Skeletal muscle tissue (tissue), 4 donors: ENCODE results near the gene NDUFB2. TPM values are rescaled to one million over a fixed set of nuclear protein-coding genes. Genes with fewer than 3 reads are reported as not detected.

Source experiments
- H3K27ac ChIP-seq: one replicate; pipeline ENCODE4 v1.7.0; 2013; ENCODE audit warnings: mild to moderate bottlenecking, low read depth, low read length, inconsistent platforms
- H3K27me3 ChIP-seq, 3 donors: one replicate each; pipeline ENCODE4 v1.7.0; 2013; ENCODE audit warnings: low read length in 3 of 3; ENCODE audit not compliant: control insufficient read depth in 3 of 3, insufficient read depth in 3 of 3
- H3K36me3 ChIP-seq, 3 donors: one replicate each; pipeline ENCODE4 v1.7.0; 2013; ENCODE audit warnings: low read length in 3 of 3; ENCODE audit not compliant: control insufficient read depth in 3 of 3, insufficient read depth in 3 of 3
- H3K4me1 ChIP-seq, 3 donors: one replicate each; pipeline ENCODE4 v1.7.0; 2013; ENCODE audit warnings: low read length in 3 of 3, mild to moderate bottlenecking in 3 of 3; ENCODE audit not compliant: control insufficient read depth in 3 of 3, insufficient read depth in 3 of 3
- H3K4me3 ChIP-seq, 3 donors: one replicate each; pipeline ENCODE4 v1.7.0; 2013; ENCODE audit warnings: low read length in 3 of 3
- H3K9ac ChIP-seq, 3 donors: one replicate each; pipeline ENCODE4 v1.7.0; 2013; ENCODE audit warnings: low read length in 3 of 3, mild to moderate bottlenecking in 3 of 3, moderate library complexity in 2 of 3, low read depth in 1 of 3
- H3K9me3 ChIP-seq, 3 donors: one replicate each; pipeline ENCODE4 v1.7.0; 2013; ENCODE audit warnings: low read length in 3 of 3; ENCODE audit not compliant: control insufficient read depth in 3 of 3
- total RNA-seq: library from RNA; depleted of rRNA; stranded (reverse); fragments of >200 nt; gene quantifications from one replicate; pipeline ENCODE4 v1.2.3, GENCODE V29; 2014
- donor health status: Osteomylitis.

Gene NDUFB2
- total RNA-seq, 1 donor from 2014 or later, result 38.1 TPM

DNA sequence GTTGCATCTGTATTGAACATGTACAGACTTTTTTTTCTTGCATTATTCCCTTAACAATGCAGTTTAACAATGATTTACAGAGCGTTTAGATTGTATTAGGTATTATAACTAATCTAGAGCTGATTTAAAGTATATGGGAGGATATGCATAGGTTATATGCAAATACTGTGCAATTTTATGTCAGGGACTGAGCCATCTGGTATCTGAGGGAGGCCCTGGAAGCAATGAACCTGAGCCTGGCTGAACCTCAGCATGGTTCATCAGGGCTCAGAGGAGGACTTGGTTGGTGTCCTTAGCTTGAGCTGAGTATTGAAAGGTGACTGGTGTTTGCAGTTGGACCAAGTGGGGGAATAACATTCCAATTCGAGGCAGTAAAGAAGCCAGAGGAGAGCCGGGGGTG is 19.0 kb upstream of the NDUFB2 start:
- peaks cover 11 to 33% (median 23%) of the 10 kb centered on the region in 3 donors for H3K36me3 ChIP-seq
- peaks cover 19 to 28% (median 22%) of the 10 kb centered on the region in 3 donors for H3K4me1 ChIP-seq

DNA sequence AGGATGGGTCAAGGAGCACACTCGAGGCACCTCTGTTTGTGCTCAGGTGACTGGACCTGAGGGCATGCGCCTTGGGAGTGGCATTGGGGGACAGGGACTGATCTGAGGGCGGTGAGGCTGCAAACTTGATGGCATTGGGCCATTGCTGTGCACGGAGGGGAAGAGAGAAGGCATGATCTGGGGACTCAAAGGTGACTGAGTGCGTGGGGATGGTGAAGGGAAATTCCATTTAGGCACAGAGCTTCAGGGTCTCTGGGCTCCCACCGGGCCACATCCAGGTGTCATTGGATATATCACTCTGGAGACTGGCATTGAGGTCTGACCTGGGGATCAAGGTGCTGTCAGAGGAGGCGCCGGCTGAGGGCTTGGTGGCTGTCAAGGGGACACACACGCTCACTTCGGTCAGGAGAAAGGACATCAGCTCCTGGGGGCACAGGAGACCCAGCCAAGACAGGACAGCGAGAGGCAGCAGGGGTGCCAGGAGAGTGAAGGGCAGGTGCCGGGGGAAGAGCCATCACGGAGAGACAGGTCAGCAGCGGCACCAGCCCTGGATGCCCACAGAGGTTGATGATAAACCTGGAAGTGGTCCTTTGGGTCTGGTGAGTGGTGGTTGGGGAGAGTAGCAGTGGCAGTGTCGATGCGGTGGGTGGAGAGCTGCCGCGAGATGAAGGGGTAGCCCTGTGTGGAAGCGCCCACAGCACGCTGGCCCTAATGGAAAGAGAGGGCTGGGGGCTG is 18.3 kb upstream of the NDUFB2 start:
- H3K36me3 ChIP-seq, result peaks cover 11 to 33% (median 23%) of the 10 kb centered on the region in 3 donors
- no peaks in the 10 kb centered on the region for H3K27me3 ChIP-seq
- H3K9me3 ChIP-seq, result no peaks in the 10 kb centered on the region
- no peak overlapping the region for H3K4me3 ChIP-seq
- peaks cover 17 to 26% (median 20%) of the 10 kb centered on the region in 3 donors for H3K4me1 ChIP-seq
- H3K27ac ChIP-seq, result no peak overlapping the region
- H3K9ac ChIP-seq, result no peak overlapping the region

More for the DNA sequence above, 19.0 kb upstream of the NDUFB2 start:
- Histone ChIP-seq H3K27ac (no peak overlapping the region), H3K27me3 (no peaks in the 10 kb centered on the region), H3K4me3 (no peak overlapping the region), H3K9me3 (no peaks in the 10 kb centered on the region), H3K9ac (no peak overlapping the region)

DNA sequence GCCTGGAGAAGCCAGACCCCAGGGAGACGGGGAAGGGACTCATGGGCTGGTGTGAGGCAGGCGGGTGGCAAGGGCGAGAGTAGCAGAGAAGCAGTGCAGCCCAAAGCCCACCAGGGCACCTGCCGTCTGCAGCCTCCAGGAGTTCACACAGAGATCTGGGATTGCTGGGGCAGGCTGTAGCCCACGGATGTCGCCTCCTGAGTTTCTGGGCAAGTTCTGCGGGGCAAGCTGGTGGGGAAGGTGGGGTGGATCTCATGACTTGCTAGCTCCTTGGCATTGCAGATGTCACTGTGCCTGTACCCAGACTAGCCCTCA is 17.7 kb upstream of the NDUFB2 start:
- Histone ChIP-seq H3K4me3 (no peak overlapping the region), H3K36me3 (peaks cover 12 to 33% (median 23%) of the 10 kb centered on the region in 3 donors), H3K4me1 (peaks cover 11 to 21% (median 15%) of the 10 kb centered on the region in 3 donors), H3K9me3 (no peaks in the 10 kb centered on the region), H3K27me3 (no peaks in the 10 kb centered on the region), H3K27ac (no peak overlapping the region), H3K9ac (no peak overlapping the region)

DNA sequence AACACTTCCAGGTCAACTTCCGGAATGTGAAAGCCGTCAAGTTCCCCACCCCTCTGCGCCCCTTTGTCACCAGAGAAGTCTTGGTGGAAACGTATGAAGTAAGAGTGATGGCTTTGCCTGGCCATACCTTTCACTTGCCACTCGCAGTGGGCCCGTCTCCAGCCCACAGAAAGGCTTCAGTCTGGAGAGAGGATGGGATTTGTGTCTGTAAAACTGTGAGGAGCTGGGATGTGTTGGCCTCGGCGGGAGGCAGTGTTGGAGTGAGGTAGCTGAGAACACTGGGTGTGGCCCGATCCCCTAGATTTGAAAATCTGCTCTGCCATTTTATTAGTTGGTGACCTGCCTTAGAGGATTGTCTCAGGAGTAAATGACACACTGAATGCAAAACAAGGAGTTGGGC is 17.3 kb upstream of the NDUFB2 start:
- Histone ChIP-seq H3K9ac (no peak overlapping the region), H3K4me3 (no peak overlapping the region), H3K9me3 (no peaks in the 10 kb centered on the region), H3K27ac (no peak overlapping the region), H3K4me1 (peaks cover 7 to 17% (median 11%) of the 10 kb centered on the region in 3 donors), H3K27me3 (no peaks in the 10 kb centered on the region), H3K36me3 (peaks cover 13 to 33% (median 25%) of the 10 kb centered on the region in 3 donors)

DNA sequence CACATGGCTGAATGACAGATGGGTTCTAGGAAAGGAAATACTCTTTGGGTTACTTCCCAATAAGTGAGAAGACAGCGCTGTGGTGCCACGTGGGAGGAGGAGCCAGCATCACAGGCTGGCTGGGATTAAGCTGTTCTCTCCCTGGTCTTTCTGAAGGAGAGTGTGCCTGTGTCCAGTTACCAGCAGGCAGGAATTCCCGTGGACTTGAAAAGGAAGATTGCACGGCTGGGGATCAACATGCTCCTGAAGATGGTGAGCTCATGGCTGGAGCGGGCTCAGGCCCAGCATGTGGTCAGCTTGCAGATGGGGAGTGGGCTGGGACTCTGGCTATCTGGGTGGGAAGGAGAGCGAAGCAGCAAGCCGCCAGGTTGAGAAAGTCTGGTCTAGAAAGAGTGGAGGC is 15.6 kb upstream of the NDUFB2 start:
- Histone ChIP-seq H3K36me3 (peaks cover 21 to 36% (median 28%) of the 10 kb centered on the region in 3 donors), H3K27me3 (no peaks in the 10 kb centered on the region)

DNA sequence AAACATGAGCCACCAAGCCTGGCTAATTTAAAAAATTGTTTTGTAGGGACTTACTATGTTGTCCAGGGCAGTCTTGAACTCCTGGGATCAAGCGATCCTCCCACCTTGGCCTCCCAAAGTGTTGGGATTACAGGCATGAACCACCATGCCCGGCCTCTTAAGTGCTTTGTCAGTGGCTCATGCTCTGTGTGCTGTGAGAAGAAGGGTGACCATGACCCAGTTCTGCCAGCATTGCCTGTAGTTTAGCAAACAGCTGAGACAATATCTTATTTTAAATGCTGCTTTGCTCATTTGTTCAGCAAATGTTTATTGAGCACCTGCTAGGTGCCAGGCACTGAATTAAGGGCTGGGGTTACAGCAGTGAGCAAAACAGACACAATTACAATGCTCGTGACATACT is 14.7 kb upstream of the NDUFB2 start:
- H3K9ac ChIP-seq, result no peak overlapping the region
- no peaks in the 10 kb centered on the region for H3K9me3 ChIP-seq
- no peak overlapping the region for H3K4me3 ChIP-seq
- peaks cover 21 to 38% (median 28%) of the 10 kb centered on the region in 3 donors for H3K36me3 ChIP-seq
- H3K27me3 ChIP-seq, result no peaks in the 10 kb centered on the region
- peaks cover 0 to 4% (median 3%) of the 10 kb centered on the region in 3 donors for H3K4me1 ChIP-seq
- no peak overlapping the region for H3K27ac ChIP-seq

More for the DNA sequence above, 15.6 kb upstream of the NDUFB2 start:
- Histone ChIP-seq H3K4me1 (peaks cover 0 to 4% (median 3%) of the 10 kb centered on the region in 3 donors), H3K9me3 (no peaks in the 10 kb centered on the region), H3K4me3 (no peak overlapping the region), H3K9ac (no peak overlapping the region), H3K27ac (no peak overlapping the region)

DNA sequence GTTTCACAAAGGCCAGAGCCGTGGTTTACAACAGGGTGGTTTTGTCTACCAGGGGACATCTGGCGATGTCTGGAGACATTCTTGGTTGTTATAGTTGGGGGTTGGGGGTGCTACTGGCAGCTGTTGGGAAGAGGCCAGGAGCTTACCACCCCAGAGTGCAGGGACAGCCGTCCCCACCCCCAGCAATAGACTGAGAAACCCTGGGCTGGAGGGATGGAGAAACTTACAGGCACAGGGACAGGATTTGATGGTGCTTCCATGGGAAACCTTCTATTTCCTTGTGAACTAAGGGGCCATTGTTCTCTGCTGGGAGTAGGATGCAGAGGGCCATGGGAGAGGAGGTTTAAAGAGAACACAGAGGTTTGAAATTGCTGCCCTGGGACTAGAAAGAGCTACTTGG is 12.9 kb upstream of the NDUFB2 start:
- H3K4me3 ChIP-seq, result no peak overlapping the region
- H3K9me3 ChIP-seq, result no peaks in the 10 kb centered on the region
- H3K9ac ChIP-seq, result no peak overlapping the region
- no peak overlapping the region for H3K27ac ChIP-seq
- no peaks in the 10 kb centered on the region for H3K27me3 ChIP-seq
- peaks cover 29 to 42% (median 31%) of the 10 kb centered on the region in 3 donors for H3K36me3 ChIP-seq
- H3K4me1 ChIP-seq, result peaks cover 0 to 4% (median 3%) of the 10 kb centered on the region in 3 donors

DNA sequence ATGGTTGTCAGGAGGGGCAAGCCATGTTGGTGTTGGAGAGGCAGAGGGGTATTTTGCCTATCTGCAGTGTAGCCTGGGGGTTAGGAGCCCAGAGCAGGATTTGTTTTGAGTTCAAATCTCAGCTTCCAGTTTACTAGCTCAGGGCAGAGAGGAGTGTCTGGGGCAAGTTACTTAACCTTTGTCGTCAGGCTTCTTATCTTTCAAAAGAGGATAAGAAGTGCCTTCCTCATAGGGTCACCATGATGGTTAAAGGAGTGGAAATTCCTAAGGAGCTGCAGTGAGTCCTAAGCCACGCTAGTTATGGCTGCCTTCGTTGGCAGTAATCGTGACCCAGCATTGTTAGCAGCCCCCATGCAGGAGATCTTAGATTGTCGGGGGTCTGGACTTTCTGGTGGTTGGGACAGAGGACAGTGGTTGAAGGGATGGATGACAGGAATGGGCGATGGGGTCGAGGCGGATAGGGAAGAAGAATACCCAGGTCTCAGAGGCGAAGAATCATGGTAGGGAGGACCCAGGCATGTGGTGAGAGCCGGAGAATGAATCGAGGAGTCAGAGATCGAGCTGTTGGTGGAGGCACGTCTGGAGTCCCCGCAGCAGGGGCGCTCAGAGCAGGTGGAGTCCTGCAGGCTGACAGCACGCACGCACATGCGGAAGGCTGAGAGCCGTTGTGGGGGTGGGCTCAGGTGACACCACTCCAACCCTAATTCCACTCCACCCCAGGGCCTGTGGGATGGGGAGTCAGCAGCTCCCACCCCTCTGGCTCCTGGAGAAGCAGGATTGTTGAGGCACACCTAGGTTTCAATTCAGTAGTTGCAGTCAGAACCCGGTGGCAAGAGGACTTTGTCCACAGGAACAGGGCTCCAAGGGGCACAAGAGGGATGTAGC is 12.2 kb upstream of the NDUFB2 start:
- Histone ChIP-seq H3K9me3 (no peaks in the 10 kb centered on the region), H3K27me3 (no peaks in the 10 kb centered on the region), H3K4me1 (peaks cover 0 to 4% (median 3%) of the 10 kb centered on the region in 3 donors), H3K9ac (no peak overlapping the region), H3K36me3 (peaks cover 29 to 36% (median 29%) of the 10 kb centered on the region in 3 donors), H3K4me3 (no peak overlapping the region), H3K27ac (no peak overlapping the region)

DNA sequence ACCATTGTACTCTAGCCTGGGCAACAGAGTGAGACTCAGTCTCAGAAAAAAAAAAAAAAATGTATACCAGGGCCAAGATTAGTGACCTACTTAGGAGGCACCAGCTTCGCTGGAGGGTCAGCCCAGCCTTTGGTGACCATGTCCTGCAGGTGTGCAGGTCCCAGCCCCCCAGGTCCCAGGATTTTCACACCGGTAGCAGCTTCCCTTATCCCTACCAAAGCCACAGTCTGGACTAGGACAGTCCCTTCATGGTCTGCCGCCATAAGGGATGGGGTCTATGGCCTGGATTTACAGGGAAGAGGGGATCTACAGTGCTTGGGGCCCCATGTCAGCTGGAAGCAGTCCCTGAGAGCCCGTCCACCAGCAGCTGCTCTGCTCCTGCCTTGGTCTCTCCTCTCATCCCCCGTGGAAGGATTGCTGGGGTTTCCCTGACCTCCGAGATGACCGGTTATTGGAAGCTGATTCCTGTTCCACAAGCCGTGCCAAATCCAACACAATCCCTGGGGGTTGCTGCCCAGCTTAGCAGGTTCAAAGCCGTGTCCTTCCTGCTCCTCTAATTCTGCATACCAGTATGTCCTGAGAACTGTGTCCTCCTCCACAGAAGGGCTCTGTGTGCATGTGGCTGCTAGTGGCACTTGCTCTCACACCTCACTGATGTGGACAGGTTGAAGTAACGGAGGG is 11.0 kb upstream of the NDUFB2 start:
- H3K27ac ChIP-seq, result no peak overlapping the region
- peaks cover 0 to 4% (median 3%) of the 10 kb centered on the region in 3 donors for H3K4me1 ChIP-seq
- peaks cover 32 to 35% (median 34%) of the 10 kb centered on the region in 3 donors for H3K36me3 ChIP-seq
- no peak overlapping the region for H3K9ac ChIP-seq
- H3K4me3 ChIP-seq, result no peak overlapping the region
- H3K27me3 ChIP-seq, result no peaks in the 10 kb centered on the region
- H3K9me3 ChIP-seq, result no peaks in the 10 kb centered on the region
